Activated B cell treated with CpG ODN at 0.5 μM for 24 hours (primary cell): Measurements from ENCODE around the gene PPFIA1. TPM values are rescaled to one million over a fixed set of nuclear protein-coding genes. Genes with fewer than 3 reads are reported as not detected.

Experiments used
- ATAC-seq: fragments of 200-7000 bp; cut with Tn5 transposase; one replicate; pipeline ENCODE4 v1.10.0; 2021; ENCODE audit warnings: low read depth, mild to moderate bottlenecking, moderate library complexity
- CTCF ChIA-PET: fragments of 350-600 bp; sonication (Branson Sonifier 250); formaldehyde crosslinking; loops from one replicate; lab custom pipeline; 2021; ENCODE audit warnings: antibody characterized with exemption; lab: Charles Lee
- POLR2A ChIA-PET: fragments of 350-600 bp; sonication (Branson Sonifier 250); formaldehyde crosslinking; loops from one replicate; lab custom pipeline; 2021; ENCODE audit warnings: antibody characterized with exemption; lab: Charles Lee
- DNase-seq: peaks from one replicate; pipeline ENCODE4 v3.0.0; 2022
- H3K27ac Mint-ChIP-seq: one replicate; pipeline ENCODE4 v1.8.0; 2020; ENCODE audit warnings: mixed read lengths
- H3K27me3 Mint-ChIP-seq: one replicate; pipeline ENCODE4 v1.8.0; 2021; ENCODE audit warnings: mixed read lengths
- H3K36me3 Mint-ChIP-seq: one replicate; pipeline ENCODE4 v1.8.0; 2021; ENCODE audit warnings: low read depth, mixed read lengths
- H3K4me1 Mint-ChIP-seq: one replicate; pipeline ENCODE4 v1.8.0; 2021; ENCODE audit warnings: mixed read lengths
- H3K4me3 Mint-ChIP-seq: one replicate; pipeline ENCODE4 v1.8.0; 2020; ENCODE audit warnings: mild to moderate bottlenecking, mixed read lengths
- H3K9me3 Mint-ChIP-seq: one replicate; pipeline ENCODE4 v1.8.0; 2020; ENCODE audit warnings: mixed read lengths
- CTCF ChIP-seq: fragments of 200-600 bp; IDR thresholded peaks from one replicate; pipeline ENCODE4 v1.8.0; 2022; ENCODE audit warnings: antibody characterized with exemption, mild to moderate bottlenecking
- intact Hi-C: fragments of 100-400 bp; cut with micrococcal nuclease; formaldehyde crosslinking; loops from one replicate; pipeline ENCODE4 v1.15.1; 2024
- total RNA-seq: library from RNA; stranded (reverse); gene quantifications from 2 replicates; pipeline ENCODE4 v1.2.3, GENCODE V29; 2022

The PPFIA1 gene
- total RNA-seq = 52.3 and 53.3 TPM in 2 replicates

GRCh38 chr11:70270104-70270876 is at the start of gene PPFIA1:
Gene PPFIA1, plus strand, starts transcription at chr11:70270690. Its CDS starts 1,483 bp downstream, at chr11:70272173.
- Mint-ChIP-seq H3K9me3 (no peaks in the 10 kb centered on the region), H3K27me3 (peaks cover 9% of the 10 kb centered on the region), H3K4me3 (peak within 1 kb of the TSS; percentile 86), H3K4me1 (peaks cover 33% of the 10 kb centered on the region), H3K36me3 (peaks cover 28% of the 10 kb centered on the region), H3K27ac (no peak within 1 kb of the TSS)
- no peak for TF ChIP-seq CTCF
- ChIA-PET POLR2A (interaction anchor here (0.5 to 1.1 kb wide), 2 partner anchors 67 to 70 kb away, joined by 3 to 5 read pairs; partner anchors contain the start of gene FADD), CTCF (interaction anchor here (1.3 kb wide), 1 partner anchor 74 kb away, joined by 4 read pairs; no protein-coding TSS in a partner anchor)
- intact Hi-C loops = loop anchor here (1.0 to 5.0 kb wide), 4 partner anchors 66 to 1179 kb away; partner anchors contain the start of genes CTTN, DHCR7 and LTO1
- DNase-seq (peak; percentile 98), ATAC-seq (peak; percentile 94)

GRCh38 chr11:70220920-70221319 is 49.6 kb upstream of the PPFIA1 start:
- Mint-ChIP-seq H3K27ac (no peak overlapping the region), H3K4me3 (no peak overlapping the region), H3K36me3 (no peaks in the 10 kb centered on the region), H3K27me3 (peaks cover 37% of the 10 kb centered on the region), H3K4me1 (no peaks in the 10 kb centered on the region), H3K9me3 (no peaks in the 10 kb centered on the region)
- POLR2A ChIA-PET = no interaction called here
- intact Hi-C loops = no loop called here
- DNase-seq (no peak), ATAC-seq (no peak)
- no peak for TF ChIP-seq CTCF
- CTCF ChIA-PET = no interaction called here

DNA sequence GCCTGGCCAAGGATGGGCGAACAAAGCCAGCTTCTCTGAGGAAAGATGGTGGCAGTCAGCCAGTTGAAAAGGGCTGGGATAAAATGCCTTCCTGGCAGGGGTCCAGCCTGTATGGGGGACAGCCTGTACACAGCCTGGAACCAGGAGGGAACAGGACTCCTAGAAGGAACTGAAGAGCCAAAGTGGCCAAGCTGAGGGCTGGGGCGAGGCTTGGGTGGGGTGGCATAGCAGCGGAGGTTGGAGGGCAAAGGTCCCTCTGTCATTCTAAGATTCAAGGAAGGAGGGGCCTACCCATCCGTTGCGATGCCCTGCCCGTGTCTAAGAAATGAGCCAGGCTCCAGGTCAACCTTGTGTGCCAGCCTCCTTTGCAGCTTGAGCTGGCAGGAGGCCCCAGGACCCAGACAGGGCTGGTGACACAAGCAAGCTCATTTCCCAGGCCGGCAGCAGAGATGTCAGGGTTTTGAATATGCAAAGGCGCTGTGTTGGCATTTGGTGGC is 44.8 kb upstream of the PPFIA1 start:
- Mint-ChIP-seq H3K4me3 (no peak overlapping the region), H3K27ac (no peak overlapping the region), H3K4me1 (no peaks in the 10 kb centered on the region), H3K36me3 (no peaks in the 10 kb centered on the region), H3K9me3 (no peaks in the 10 kb centered on the region), H3K27me3 (peaks cover 12% of the 10 kb centered on the region)
- CTCF ChIA-PET = no interaction called here
- no peak for TF ChIP-seq CTCF
- intact Hi-C loops = no loop called here
- POLR2A ChIA-PET = no interaction called here
- DNase-seq = no peak
- ATAC-seq = no peak

DNA sequence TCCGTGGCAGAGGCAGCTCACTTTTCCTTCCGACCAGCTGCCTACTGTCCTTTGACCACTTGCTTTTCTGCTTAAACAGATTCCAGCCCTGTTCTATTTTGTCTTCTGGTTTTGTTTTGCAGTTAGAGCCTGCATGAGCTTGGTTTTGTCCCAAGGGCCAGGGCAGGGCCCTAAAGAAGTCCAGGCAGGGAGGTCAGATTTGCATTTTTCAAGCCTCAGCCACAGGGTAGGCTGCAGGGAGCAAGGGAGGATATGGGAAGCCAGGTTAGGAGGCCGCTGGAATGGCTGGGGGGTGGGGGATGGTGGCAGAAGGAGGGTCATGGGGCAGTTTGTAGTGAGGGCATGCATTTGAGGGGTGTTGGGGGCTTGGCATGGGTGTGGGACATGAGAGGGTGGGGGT is 44.3 kb upstream of the PPFIA1 start:
- ChIA-PET CTCF (no interaction called here), POLR2A (no interaction called here)
- peaks cover 10% of the 10 kb centered on the region for H3K27me3 Mint-ChIP-seq
- intact Hi-C loops = no loop called here
- H3K4me3 Mint-ChIP-seq = no peak overlapping the region
- H3K27ac Mint-ChIP-seq = no peak overlapping the region
- ATAC-seq (no peak), DNase-seq (no peak)
- H3K9me3 Mint-ChIP-seq = no peaks in the 10 kb centered on the region
- no peaks in the 10 kb centered on the region for H3K36me3 Mint-ChIP-seq
- TF ChIP-seq CTCF = no peak
- H3K4me1 Mint-ChIP-seq = no peaks in the 10 kb centered on the region

DNA sequence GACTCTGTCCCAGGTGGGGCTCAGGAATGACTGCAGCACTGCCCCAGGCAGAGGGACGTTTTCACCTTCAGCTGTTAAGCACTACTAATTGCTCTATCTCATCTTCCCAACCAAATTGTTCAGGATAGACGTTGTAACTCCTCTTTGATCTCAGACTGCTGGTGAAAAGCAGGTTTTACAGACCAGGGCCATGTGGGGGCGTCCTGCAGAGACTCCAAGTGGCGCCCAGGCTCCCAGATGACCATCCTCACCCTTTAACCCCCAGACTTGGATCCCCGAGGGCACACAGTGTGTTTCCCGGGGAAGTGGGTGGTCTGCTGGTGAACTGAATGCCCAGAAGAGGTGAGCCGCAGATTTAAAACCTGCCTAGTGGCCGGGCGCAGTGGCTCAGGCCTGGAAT is 43.5 kb upstream of the PPFIA1 start:
- POLR2A ChIA-PET = no interaction called here
- no peak overlapping the region for H3K27ac Mint-ChIP-seq
- CTCF ChIA-PET = no interaction called here

More for the DNA sequence above, 43.5 kb upstream of the PPFIA1 start:
- Mint-ChIP-seq H3K9me3 (no peaks in the 10 kb centered on the region), H3K4me1 (no peaks in the 10 kb centered on the region), H3K36me3 (no peaks in the 10 kb centered on the region), H3K27me3 (peaks cover 10% of the 10 kb centered on the region), H3K4me3 (no peak overlapping the region)
- DNase-seq (no peak), ATAC-seq (no peak)
- TF ChIP-seq CTCF = no peak
- intact Hi-C loops = no loop called here
